ENCODE measurements around the gene KIRREL2.
A peak's percentile ranks its signal among the peaks of the same experiment; 100 is the strongest.
"Not testable (repeated sequence)": the region's sequence is repeated elsewhere in the genome, so short reads cannot be mapped to it uniquely, and the experiment has no call there.

Gene KIRREL2

DNA sequence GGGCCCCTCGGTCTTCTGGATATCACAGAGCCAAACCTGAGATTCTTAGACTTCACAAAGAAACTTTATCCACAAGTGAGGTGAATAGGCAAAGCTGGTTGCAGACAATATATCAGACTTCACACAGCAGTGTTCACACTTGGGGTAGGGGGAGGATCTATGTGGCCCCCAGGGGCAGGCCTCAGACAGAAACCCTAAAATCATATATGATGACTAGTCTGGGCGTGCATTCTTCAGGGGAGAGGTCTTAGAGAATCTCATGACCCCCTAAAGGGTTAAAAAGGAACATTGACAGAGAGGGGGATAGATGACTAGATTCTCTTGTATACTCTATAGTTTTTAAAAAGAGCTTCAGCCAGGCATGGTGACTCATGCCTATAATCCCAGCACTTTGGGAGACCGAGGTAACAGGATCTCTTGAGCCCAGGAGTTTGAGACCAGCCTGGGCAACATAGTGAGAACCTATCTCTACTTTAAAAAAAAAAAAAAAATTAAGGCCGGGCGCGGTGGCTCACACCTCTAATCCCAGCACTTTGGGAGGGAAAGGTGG is 48.5 kb downstream of the KIRREL2 start:
- peaks cover 5% of the 10 kb centered on the region for H3K36me3 Mint-ChIP-seq (ENCODE audit: low read depth)
- no peak for DNase-seq
- H3K27ac Mint-ChIP-seq, result peak overlapping the region; percentile 85
- peaks cover 61% of the 10 kb centered on the region for H3K4me1 Mint-ChIP-seq (ENCODE audit: low read depth)
- H3K4me3 Mint-ChIP-seq, result no peak overlapping the region
- no peaks in the 10 kb centered on the region for H3K27me3 Mint-ChIP-seq
- no peaks in the 10 kb centered on the region for H3K9me3 Mint-ChIP-seq

DNA sequence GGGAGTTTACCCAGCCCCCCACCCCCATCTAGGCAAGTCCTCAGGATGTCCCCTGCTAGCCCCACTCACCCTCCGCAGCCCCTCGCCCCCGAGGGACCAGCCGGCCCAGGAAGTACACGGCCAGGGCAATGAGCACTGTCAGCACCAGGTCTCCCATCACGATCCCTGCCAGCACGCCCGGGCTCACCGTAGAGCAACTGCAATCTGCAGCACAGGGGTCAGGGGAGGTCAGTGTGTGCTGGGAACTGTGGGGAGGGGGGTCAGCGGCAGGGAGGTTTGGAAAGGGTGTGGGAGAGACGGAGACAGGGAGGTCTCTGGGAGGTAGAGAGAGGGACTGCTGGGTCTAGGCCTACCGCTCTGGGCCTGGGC is 50.6 kb downstream of the KIRREL2 start:
- no peaks in the 10 kb centered on the region for H3K9me3 Mint-ChIP-seq
- no peak overlapping the region for H3K27ac Mint-ChIP-seq
- peaks cover 53% of the 10 kb centered on the region for H3K4me1 Mint-ChIP-seq (ENCODE audit: low read depth)
- no peak overlapping the region for H3K4me3 Mint-ChIP-seq
- no peaks in the 10 kb centered on the region for H3K27me3 Mint-ChIP-seq
- H3K36me3 Mint-ChIP-seq (ENCODE audit: low read depth), result peaks cover 5% of the 10 kb centered on the region
- no peak for DNase-seq

DNA sequence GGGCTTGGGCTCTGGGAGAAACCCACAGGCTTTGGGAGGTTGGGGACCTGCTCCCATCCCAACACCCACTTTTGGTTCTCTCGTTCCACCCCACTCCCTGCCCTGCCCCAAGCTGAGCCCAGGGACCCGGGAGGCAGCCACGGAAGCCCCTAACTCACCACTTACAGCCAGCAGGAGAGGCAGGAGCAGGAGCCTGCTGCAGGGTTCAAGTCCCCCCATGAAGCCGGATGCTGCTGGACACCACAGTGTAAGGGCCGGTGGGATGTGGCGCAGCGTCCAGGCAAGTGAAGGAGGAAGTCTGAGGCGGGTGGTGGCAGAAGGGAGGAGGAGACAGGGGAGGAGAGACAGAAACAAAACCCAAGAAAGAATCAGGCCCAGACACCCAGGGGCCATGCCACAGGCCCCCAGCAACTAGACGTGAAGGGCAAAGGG is 51.3 kb downstream of the KIRREL2 start, which contains the start of gene TYROBP:
Gene TYROBP, minus strand, starts transcription at position 286 of the 432 bp plus-strand sequence. Its CDS starts 67 bp downstream, at position 219.
- Mint-ChIP-seq H3K36me3 (ENCODE audit: low read depth) (peaks cover 5% of the 10 kb centered on the region), H3K9me3 (no peaks in the 10 kb centered on the region), H3K27ac (no peak within 1 kb of the TSS), H3K27me3 (no peaks in the 10 kb centered on the region), H3K4me1 (ENCODE audit: low read depth) (peaks cover 46% of the 10 kb centered on the region), H3K4me3 (no peak within 1 kb of the TSS)
- no peak for DNase-seq

DNA sequence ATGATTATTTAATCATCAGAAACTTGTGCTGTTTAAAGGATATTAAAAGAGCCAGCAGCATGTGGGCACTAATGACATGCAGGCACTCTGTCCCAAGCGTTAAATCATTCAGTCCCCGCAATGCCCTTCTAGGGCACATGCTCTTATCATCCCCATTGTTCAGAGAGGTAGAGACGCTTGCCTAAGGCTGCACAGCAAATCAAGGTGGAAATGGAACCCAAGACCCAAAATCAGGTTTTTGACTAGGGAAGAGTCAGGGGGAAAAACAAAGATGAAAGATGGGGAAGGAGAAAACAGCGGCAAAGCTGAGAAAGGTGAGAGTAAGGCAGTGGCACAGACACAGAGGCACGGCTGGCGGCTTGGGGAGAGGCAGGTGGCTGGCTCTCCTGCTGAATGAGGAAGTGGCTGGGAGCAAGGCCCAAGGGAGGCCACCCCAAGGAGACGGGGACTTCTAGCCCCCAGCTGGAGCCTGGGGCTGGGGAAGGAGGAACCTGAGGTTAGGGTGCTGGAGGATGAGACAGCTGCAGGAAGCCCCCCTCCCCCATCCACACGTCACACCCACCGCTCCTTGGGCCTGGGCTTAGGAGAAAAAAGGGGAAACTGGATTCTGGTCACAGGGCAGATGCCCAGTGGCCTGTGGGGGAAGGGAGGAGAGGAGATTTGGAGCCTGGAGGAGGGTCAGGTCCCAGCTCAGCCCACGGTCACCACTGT is 52.4 kb downstream of the KIRREL2 start:
- Mint-ChIP-seq H3K36me3 (ENCODE audit: low read depth) (no peaks in the 10 kb centered on the region), H3K4me1 (ENCODE audit: low read depth) (peaks cover 44% of the 10 kb centered on the region), H3K9me3 (no peaks in the 10 kb centered on the region), H3K27me3 (no peaks in the 10 kb centered on the region), H3K27ac (no peak overlapping the region), H3K4me3 (no peak overlapping the region)
- DNase-seq, result peak; percentile 34

DNA sequence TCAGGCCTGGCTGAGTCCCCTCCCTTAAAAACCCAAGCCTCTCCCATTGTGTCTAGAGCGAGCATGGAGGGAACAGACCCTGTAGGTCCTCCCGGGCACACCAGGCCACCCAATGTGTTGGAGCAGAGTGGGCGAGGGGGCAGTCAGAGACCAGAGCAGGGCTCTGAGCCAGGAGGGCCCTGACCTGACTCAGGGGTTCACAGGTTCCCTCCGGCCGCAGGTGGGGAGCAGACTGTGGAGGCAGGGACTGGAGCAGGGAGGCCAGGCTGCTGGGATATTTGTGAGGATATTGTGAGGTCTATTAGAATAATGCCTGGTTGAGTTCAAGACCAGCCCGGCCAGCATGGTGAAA is 52.9 kb downstream of the KIRREL2 start:
- no peak overlapping the region for H3K27ac Mint-ChIP-seq
- peaks cover 39% of the 10 kb centered on the region for H3K4me1 Mint-ChIP-seq (ENCODE audit: low read depth)
- H3K9me3 Mint-ChIP-seq, result no peaks in the 10 kb centered on the region
- H3K27me3 Mint-ChIP-seq, result no peaks in the 10 kb centered on the region
- H3K36me3 Mint-ChIP-seq (ENCODE audit: low read depth), result no peaks in the 10 kb centered on the region
- no peak for DNase-seq
- H3K4me3 Mint-ChIP-seq, result no peak overlapping the region

DNA sequence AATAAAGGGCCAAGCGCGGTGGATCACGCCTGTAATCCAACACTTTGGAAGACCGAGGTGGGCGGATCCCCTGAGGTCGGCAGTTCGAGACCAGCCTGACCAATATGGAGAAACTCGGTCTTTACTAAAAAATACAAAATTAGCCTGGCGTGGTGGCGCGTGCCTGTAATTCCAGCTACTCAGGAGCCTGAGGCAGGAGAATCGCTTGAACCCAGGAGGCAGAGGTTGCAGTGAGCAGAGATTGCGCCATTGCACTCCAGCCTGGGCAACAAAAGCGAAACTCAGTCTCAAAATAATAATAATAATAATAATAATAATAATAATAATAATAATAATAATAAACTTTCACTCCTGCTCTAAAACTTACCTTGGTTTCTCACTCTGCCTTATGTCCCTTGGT is 53.6 kb downstream of the KIRREL2 start:
- peaks cover 35% of the 10 kb centered on the region for H3K4me1 Mint-ChIP-seq (ENCODE audit: low read depth)
- not testable (repeated sequence) for H3K27ac Mint-ChIP-seq, H3K4me3 Mint-ChIP-seq

DNA sequence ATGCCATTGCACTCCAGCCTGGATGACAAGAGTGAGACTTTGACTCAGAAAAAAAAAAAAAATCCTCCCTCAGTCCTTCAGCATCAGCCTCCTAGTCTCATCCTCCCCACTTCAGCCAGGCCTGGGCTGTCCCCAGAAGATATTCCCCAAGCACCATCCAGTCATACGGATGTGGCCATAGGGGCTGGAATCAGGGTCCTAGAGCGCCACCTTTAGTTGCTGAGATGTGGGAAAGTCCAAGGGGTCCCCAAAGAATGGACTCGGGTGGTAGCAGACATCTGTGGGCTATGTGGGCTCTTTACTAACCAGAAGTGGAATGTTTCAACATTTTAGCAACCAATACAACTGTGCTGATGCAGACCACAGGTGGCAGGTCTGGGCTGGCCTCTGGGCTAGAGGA is 54.5 kb downstream of the KIRREL2 start:
- no peak overlapping the region for H3K4me3 Mint-ChIP-seq
- H3K9me3 Mint-ChIP-seq, result no peaks in the 10 kb centered on the region
- no peaks in the 10 kb centered on the region for H3K27me3 Mint-ChIP-seq
- peaks cover 36% of the 10 kb centered on the region for H3K4me1 Mint-ChIP-seq (ENCODE audit: low read depth)
- no peaks in the 10 kb centered on the region for H3K36me3 Mint-ChIP-seq (ENCODE audit: low read depth)
- peak overlapping the region; percentile 33 for H3K27ac Mint-ChIP-seq
- no peak for DNase-seq

More for the DNA sequence above, 53.6 kb downstream of the KIRREL2 start:
- not testable (repeated sequence) for DNase-seq; H3K27me3 Mint-ChIP-seq; H3K9me3 Mint-ChIP-seq; H3K36me3 Mint-ChIP-seq (ENCODE audit: low read depth)

DNA sequence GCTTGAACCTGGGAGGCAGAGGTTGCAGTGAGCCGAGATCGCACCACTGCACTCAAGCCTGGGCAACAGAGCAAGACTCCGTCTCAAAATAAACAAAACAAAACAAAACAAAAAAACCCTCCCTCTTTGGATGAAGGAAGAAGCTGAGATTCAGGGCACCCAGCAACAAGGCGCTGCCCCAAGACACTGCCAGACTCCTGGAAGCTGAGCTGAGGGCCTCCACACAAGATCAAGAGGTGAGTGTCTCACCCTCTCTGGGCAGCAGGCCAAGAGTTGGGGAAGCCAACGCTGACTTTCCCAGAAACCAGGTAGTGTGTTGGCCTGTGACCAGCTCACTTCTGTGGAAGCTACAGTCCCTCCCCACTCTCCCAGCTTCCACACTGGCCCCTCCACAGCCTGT is 55.1 kb downstream of the KIRREL2 start:
- no peak overlapping the region for H3K27ac Mint-ChIP-seq
- no peaks in the 10 kb centered on the region for H3K36me3 Mint-ChIP-seq (ENCODE audit: low read depth)
- peaks cover 36% of the 10 kb centered on the region for H3K4me1 Mint-ChIP-seq (ENCODE audit: low read depth)
- DNase-seq, result peak; percentile 39
- no peak overlapping the region for H3K4me3 Mint-ChIP-seq
- H3K9me3 Mint-ChIP-seq, result no peaks in the 10 kb centered on the region
- H3K27me3 Mint-ChIP-seq, result no peaks in the 10 kb centered on the region

DNA sequence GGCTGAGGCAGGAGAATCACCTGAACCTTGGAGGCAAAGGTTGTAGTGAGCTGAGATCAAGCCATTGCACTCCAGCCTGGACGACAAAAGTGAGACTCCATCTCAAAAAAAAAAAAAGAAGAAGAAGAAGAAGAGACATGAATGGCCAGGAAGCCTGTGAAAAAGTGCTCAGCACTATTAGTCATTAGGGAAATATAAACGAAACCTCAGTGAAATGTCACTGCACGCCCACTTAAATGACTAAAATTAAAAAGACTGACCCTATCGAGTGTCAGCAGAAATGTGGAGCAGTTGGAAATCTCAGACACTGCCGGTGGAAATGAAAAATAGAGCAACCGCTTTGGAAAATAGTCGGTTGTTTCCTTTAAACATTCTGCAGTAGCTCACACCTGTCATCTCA is 56.9 kb downstream of the KIRREL2 start:
- H3K9me3 Mint-ChIP-seq, result no peaks in the 10 kb centered on the region
- peaks cover 32% of the 10 kb centered on the region for H3K4me1 Mint-ChIP-seq (ENCODE audit: low read depth)
- peak overlapping the region; percentile 22 for H3K27ac Mint-ChIP-seq
- no peak overlapping the region for H3K4me3 Mint-ChIP-seq
- DNase-seq, result no peak
- H3K27me3 Mint-ChIP-seq, result no peaks in the 10 kb centered on the region
- no peaks in the 10 kb centered on the region for H3K36me3 Mint-ChIP-seq (ENCODE audit: low read depth)

DNA sequence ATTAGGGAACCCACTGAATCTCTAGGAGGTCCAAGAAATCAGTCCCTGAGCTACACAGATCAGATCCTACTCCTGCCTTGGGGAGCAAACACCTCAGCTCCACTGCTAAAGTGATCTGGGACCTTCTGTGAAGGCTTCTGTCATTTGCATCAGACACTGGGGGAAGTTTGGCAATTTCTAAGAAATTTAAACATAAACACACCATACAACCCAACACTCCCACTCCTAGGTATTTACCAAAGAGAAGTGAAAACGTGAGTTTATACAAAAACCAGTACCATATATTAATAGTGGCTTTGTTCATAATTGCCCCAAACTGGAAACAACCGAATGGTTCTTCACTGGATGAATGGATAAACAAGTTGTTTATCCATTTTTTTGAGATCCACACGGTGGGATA is 58.7 kb downstream of the KIRREL2 start:
- H3K27me3 Mint-ChIP-seq, result no peaks in the 10 kb centered on the region
- no peak overlapping the region for H3K27ac Mint-ChIP-seq
- H3K4me1 Mint-ChIP-seq (ENCODE audit: low read depth), result peaks cover 21% of the 10 kb centered on the region
- H3K9me3 Mint-ChIP-seq, result no peaks in the 10 kb centered on the region
- H3K4me3 Mint-ChIP-seq, result no peak overlapping the region
- no peak for DNase-seq
- H3K36me3 Mint-ChIP-seq (ENCODE audit: low read depth), result no peaks in the 10 kb centered on the region

All from activated T-cell treated with anti-CD3 and anti-CD28 coated beads, Interleukin-2, amount 50 U/mL, for 24 hours (primary cell).